Activated CD8-positive, alpha-beta T cell treated with anti-CD3 and anti-CD28 coated beads for 36 hours (primary cell): ENCODE measurements around the gene PFDN6. TPM values are rescaled to one million over a fixed set of nuclear protein-coding genes. Genes with fewer than 3 reads are reported as not detected.

Source experiments
- ATAC-seq: fragments of 200-7000 bp; cut with Tn5 transposase; one replicate; pipeline ENCODE4 v1.10.0; 2021; ENCODE audit warnings: mild to moderate bottlenecking, moderate library complexity
- CTCF ChIA-PET: fragments of 350-600 bp; sonication (Branson Sonifier 250); formaldehyde crosslinking; loops from one replicate; lab custom pipeline; 2021; ENCODE audit warnings: antibody characterized with exemption; lab: Charles Lee
- POLR2A ChIA-PET: fragments of 350-600 bp; sonication (Branson Sonifier 250); formaldehyde crosslinking; loops from one replicate; lab custom pipeline; 2021; ENCODE audit warnings: antibody characterized with exemption; lab: Charles Lee
- DNase-seq: peaks from one replicate; pipeline ENCODE4 v3.0.0-alpha.2; 2020
- H3K27ac Mint-ChIP-seq: one replicate; pipeline ENCODE4 v1.8.0; 2021; ENCODE audit warnings: mild to moderate bottlenecking, mixed read lengths
- H3K27me3 Mint-ChIP-seq: one replicate; pipeline ENCODE4 v1.8.0; 2021; ENCODE audit warnings: mixed read lengths
- H3K36me3 Mint-ChIP-seq: one replicate; pipeline ENCODE4 v1.8.0; 2021; ENCODE audit warnings: low read depth, mixed read lengths
- H3K4me1 Mint-ChIP-seq: one replicate; pipeline ENCODE4 v1.8.0; 2021; ENCODE audit warnings: low read depth, mixed read lengths
- H3K4me3 Mint-ChIP-seq: one replicate; pipeline ENCODE4 v1.8.0; 2021; ENCODE audit warnings: mild to moderate bottlenecking, moderate library complexity, mixed read lengths
- H3K9me3 Mint-ChIP-seq: one replicate; pipeline ENCODE4 v1.8.0; 2021; ENCODE audit warnings: mixed read lengths
- CTCF ChIP-seq: fragments of 200-600 bp; IDR thresholded peaks from one replicate; pipeline ENCODE4 v1.8.0; 2022; ENCODE audit warnings: antibody characterized with exemption, mild to moderate bottlenecking
- intact Hi-C: fragments of 100-400 bp; cut with micrococcal nuclease; formaldehyde crosslinking; loops from one replicate; pipeline ENCODE4 v1.10.0; 2022
- total RNA-seq, 2 experiments: library from RNA; stranded (reverse); gene quantifications; one replicate each; pipeline ENCODE4 v1.2.3, GENCODE V29; 2021

Gene PFDN6
- total RNA-seq, 2 experiments from 2014 or later, result 78.1 to 92.3 TPM

- Mint-ChIP-seq H3K4me1 (peaks cover 38% of the 10 kb centered on the region), H3K36me3 (peaks cover 48% of the 10 kb centered on the region)
These were observed 12.3 kb upstream of the PFDN6 start, which contains the start of gene B3GALT4 for GRCh38 chr6:33276864-33277662. B3GALT4 (plus strand) TSS chr6:33277123; CDS start chr6:33277420, 297 bp downstream.

GRCh38 chr6:33277663-33278391 is 11.6 kb upstream of the PFDN6 start:
- Mint-ChIP-seq H3K9me3 (no peaks in the 10 kb centered on the region), H3K36me3 (peaks cover 42% of the 10 kb centered on the region), H3K4me3 (peak overlapping the region; percentile 95), H3K27me3 (no peaks in the 10 kb centered on the region), H3K4me1 (peaks cover 38% of the 10 kb centered on the region), H3K27ac (peak overlapping the region; percentile 94)
- peak; percentile 26 for ATAC-seq
- POLR2A ChIA-PET, result interaction anchor here (0.6 to 9.5 kb wide), 24 partner anchors 10 to 304 kb away, joined by 3 to 261 read pairs (median 4); partner anchors contain the start of genes CUTA, PFDN6, RGL2 and RING1
- no peak for TF ChIP-seq CTCF
- CTCF ChIA-PET, result interaction anchor here (1.1 to 5.6 kb wide), 17 partner anchors 11 to 301 kb away, joined by 3 to 35 read pairs (median 4); partner anchors contain the start of genes KIFC1, PFDN6, RGL2 and RXRB
- intact Hi-C loops, result no loop called here
- DNase-seq, result peak; percentile 62

More at GRCh38 chr6:33276864-33277662, 12.3 kb upstream of the PFDN6 start, which contains the start of gene B3GALT4:
- ChIA-PET CTCF (interaction anchor here (0.8 to 5.6 kb wide), 19 partner anchors 9 to 301 kb away, joined by 3 to 35 read pairs (median 4); partner anchors contain the start of genes KIFC1, PFDN6, RGL2 and TAPBP), POLR2A (interaction anchor here (0.6 to 9.5 kb wide), 25 partner anchors 9 to 304 kb away, joined by 3 to 261 read pairs (median 4); partner anchors contain the start of genes CUTA, PFDN6, RGL2 and RING1)
- peak; percentile 82 for DNase-seq
- Mint-ChIP-seq H3K4me3 (peak within 1 kb of the TSS; percentile 95), H3K27me3 (no peaks in the 10 kb centered on the region), H3K9me3 (no peaks in the 10 kb centered on the region), H3K27ac (peak within 1 kb of the TSS; percentile 100)
- peak; percentile 44 for TF ChIP-seq CTCF
- peak; percentile 76 for ATAC-seq
- intact Hi-C loops, result no loop called here

GRCh38 chr6:33278392-33278741 is 11.0 kb upstream of the PFDN6 start:
- intact Hi-C loops, result no loop called here
- Mint-ChIP-seq H3K27me3 (no peaks in the 10 kb centered on the region), H3K4me3 (no peak overlapping the region), H3K27ac (peak overlapping the region; percentile 94), H3K36me3 (peaks cover 39% of the 10 kb centered on the region), H3K4me1 (peaks cover 38% of the 10 kb centered on the region), H3K9me3 (no peaks in the 10 kb centered on the region)
- ChIA-PET POLR2A (interaction anchor here (0.6 to 9.5 kb wide), 11 partner anchors 15 to 176 kb away, joined by 3 to 261 read pairs (median 5); partner anchors contain the start of genes PFDN6, RGL2, RING1 and TAPBP), CTCF (interaction anchor here (1.1 to 5.6 kb wide), 9 partner anchors 11 to 155 kb away, joined by 3 to 35 read pairs (median 8); partner anchors contain the start of genes PFDN6, RGL2, RXRB and SLC39A7)
- no peak for DNase-seq
- ATAC-seq, result no peak
- no peak for TF ChIP-seq CTCF

GRCh38 chr6:33278810-33279209 is 10.6 kb upstream of the PFDN6 start:
- Mint-ChIP-seq H3K4me3 (no peak overlapping the region), H3K4me1 (peaks cover 38% of the 10 kb centered on the region), H3K36me3 (peaks cover 34% of the 10 kb centered on the region), H3K27me3 (no peaks in the 10 kb centered on the region), H3K9me3 (no peaks in the 10 kb centered on the region), H3K27ac (peak overlapping the region; percentile 94)
- intact Hi-C loops, result no loop called here
- CTCF ChIA-PET, result interaction anchor here (1.1 to 5.6 kb wide), 6 partner anchors 10 to 147 kb away, joined by 3 to 35 read pairs (median 10); partner anchors contain the start of genes PFDN6, RGL2, RXRB and SLC39A7
- ATAC-seq (no peak), DNase-seq (no peak)
- POLR2A ChIA-PET, result interaction anchor here (1.1 to 9.5 kb wide), 7 partner anchors 14 to 71 kb away, joined by 3 to 261 read pairs (median 11); partner anchors contain the start of genes PFDN6, RGL2, RING1 and TAPBP
- TF ChIP-seq CTCF, result no peak
